BE2C (cell line): ENCODE data around the gene WDR82.
A peak's percentile ranks its signal among the peaks of the same experiment; 100 is the strongest.

Experiments used
- DNase-seq: peaks from one replicate; pipeline ENCODE4 v3.0.0-alpha.2; 2020
- H3K27me3 ChIP-seq: fragments of 250-450 bp; sonication (Bioruptor Pico); 2 replicates; pipeline ENCODE4 v1.5.1; 2020; ENCODE audit warnings: mild to moderate bottlenecking
- H3K36me3 ChIP-seq: fragments of 250-450 bp; sonication (Bioruptor Pico); 2 replicates; pipeline ENCODE4 v1.5.1; 2020; ENCODE audit warnings: mild to moderate bottlenecking
- H3K4me1 ChIP-seq: fragments of 250-450 bp; sonication (Bioruptor Pico); 2 replicates; pipeline ENCODE4 v1.5.1; 2020
- H3K4me3 ChIP-seq: 2 replicates; pipeline ENCODE4 v1.5.1; 2011; ENCODE audit warnings: low read depth, low read length
- H3K9me3 ChIP-seq: fragments of 250-450 bp; sonication (Bioruptor Pico); 2 replicates; pipeline ENCODE4 v1.5.1; 2020
- TF ChIP-seq, protein P1 (sequence below): IDR thresholded peaks from 2 replicates; pipeline ENCODE4 v1.5.1; 2012; ENCODE audit warnings: mild to moderate bottlenecking, low read depth, low read length

The WDR82 gene

GRCh38 chr3:52248816-52249547, 29.5 kb downstream of the WDR82 start:
- H3K4me1 ChIP-seq = peaks cover 7% of the 10 kb centered on the region; the same call in 1 of the 2 replicates
- TF ChIP-seq, protein P1, sequence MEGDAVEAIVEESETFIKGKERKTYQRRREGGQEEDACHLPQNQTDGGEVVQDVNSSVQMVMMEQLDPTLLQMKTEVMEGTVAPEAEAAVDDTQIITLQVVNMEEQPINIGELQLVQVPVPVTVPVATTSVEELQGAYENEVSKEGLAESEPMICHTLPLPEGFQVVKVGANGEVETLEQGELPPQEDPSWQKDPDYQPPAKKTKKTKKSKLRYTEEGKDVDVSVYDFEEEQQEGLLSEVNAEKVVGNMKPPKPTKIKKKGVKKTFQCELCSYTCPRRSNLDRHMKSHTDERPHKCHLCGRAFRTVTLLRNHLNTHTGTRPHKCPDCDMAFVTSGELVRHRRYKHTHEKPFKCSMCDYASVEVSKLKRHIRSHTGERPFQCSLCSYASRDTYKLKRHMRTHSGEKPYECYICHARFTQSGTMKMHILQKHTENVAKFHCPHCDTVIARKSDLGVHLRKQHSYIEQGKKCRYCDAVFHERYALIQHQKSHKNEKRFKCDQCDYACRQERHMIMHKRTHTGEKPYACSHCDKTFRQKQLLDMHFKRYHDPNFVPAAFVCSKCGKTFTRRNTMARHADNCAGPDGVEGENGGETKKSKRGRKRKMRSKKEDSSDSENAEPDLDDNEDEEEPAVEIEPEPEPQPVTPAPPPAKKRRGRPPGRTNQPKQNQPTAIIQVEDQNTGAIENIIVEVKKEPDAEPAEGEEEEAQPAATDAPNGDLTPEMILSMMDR = no peak
- H3K27me3 ChIP-seq = no peaks in the 10 kb centered on the region
- no peak overlapping the region for H3K4me3 ChIP-seq
- H3K9me3 ChIP-seq = no peaks in the 10 kb centered on the region
- DNase-seq = no peak
- peaks cover 7% of the 10 kb centered on the region for H3K36me3 ChIP-seq

DNA sequence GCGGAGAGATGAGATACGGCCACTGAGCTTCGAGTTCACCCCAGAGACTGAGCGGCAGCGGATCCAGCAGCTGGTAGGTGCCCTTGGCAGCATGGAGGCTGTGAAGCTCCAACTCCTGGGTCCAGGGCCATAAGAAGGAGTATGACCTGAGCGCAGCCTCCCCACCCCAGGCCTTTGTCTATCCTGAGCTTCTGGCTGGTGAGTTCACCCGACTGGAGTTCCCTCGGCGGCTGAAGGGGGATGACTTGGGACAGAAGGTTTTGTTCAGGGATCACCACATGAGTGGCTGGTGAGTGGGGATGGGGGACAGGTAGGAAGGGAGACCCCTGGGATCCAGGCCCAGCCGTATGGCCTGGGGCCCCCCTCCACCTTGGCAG, 30.3 kb downstream of the WDR82 start:
- DNase-seq = no peak
- H3K4me3 ChIP-seq = no peak overlapping the region
- H3K4me1 ChIP-seq = peaks cover 8% of the 10 kb centered on the region; the same call in 1 of the 2 replicates
- no peaks in the 10 kb centered on the region for H3K27me3 ChIP-seq
- TF ChIP-seq, protein P1 = no peak
- peaks cover 5% of the 10 kb centered on the region for H3K36me3 ChIP-seq
- no peaks in the 10 kb centered on the region for H3K9me3 ChIP-seq

GRCh38 chr3:52247409-52248164, 30.9 kb downstream of the WDR82 start:
- no peak for DNase-seq
- Histone ChIP-seq H3K9me3 (no peaks in the 10 kb centered on the region), H3K27me3 (no peaks in the 10 kb centered on the region), H3K4me3 (no peak overlapping the region), H3K36me3 (peaks cover 5% of the 10 kb centered on the region; the same call in 1 of the 2 replicates), H3K4me1 (peaks cover 8% of the 10 kb centered on the region; the same call in 1 of the 2 replicates)
- TF ChIP-seq, protein P1 = no peak

DNA sequence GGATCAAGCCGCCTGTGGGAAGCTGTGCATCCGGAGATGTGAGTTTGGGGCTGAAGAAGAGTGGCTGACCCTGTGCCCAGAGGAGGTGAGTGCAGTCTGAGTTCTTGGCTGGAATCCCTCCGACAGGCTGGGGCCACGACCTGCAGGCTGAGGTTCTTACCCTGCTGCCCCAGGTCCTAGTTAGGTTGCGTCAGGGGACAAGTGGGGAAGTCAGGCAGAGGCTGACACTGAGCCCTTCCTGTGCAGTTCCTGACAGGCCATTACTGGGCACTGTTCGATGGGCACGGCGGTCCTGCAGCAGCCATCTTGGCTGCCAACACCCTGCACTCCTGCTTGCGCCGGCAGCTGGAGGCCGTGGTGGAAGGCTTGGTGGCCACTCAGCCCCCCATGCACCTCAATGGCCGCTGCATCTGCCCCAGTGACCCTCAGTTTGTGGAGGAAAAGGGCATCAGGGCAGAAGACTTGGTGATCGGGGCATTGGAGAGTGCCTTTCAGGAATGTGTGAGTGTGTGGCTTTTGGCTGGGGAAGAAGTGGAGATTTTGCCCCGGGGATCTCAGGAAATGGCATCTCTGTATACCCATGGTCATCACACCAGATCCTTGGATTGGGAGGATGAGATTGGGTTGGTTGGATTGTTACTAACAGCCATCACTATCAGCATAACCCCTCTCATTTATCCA, 31.6 kb downstream of the WDR82 start:
- no peak overlapping the region for H3K4me3 ChIP-seq
- DNase-seq = no peak

GRCh38 chr3:52246264-52246620, 32.2 kb downstream of the WDR82 start:
- TF ChIP-seq, protein P1 = no peak
- Histone ChIP-seq H3K36me3 (no peaks in the 10 kb centered on the region), H3K4me3 (peak overlapping the region; percentile 39)

More for the DNA sequence above, 31.6 kb downstream of the WDR82 start:
- H3K9me3 ChIP-seq = no peaks in the 10 kb centered on the region
- peaks cover 8% of the 10 kb centered on the region for H3K4me1 ChIP-seq
- H3K36me3 ChIP-seq = peaks cover 3% of the 10 kb centered on the region; the same call in 1 of the 2 replicates
- H3K27me3 ChIP-seq = no peaks in the 10 kb centered on the region
- TF ChIP-seq, protein P1 = no peak

More at GRCh38 chr3:52246264-52246620, 32.2 kb downstream of the WDR82 start:
- no peak for DNase-seq
- H3K27me3 ChIP-seq = no peaks in the 10 kb centered on the region
- no peaks in the 10 kb centered on the region for H3K9me3 ChIP-seq
- peaks cover 8% of the 10 kb centered on the region for H3K4me1 ChIP-seq
